ENCODE measurements around the gene THBS4.

GRCh38 chr5:80127116-80127552 is 92.0 kb downstream of the THBS4 start:
- TF ChIP-seq CTCF (IDR thresholded peaks at IDR 0.05; ENCODE audit: poor library complexity), result no peak
- no peak for TF ChIP-seq EZH2phosphoT487 (IDR thresholded peaks at IDR 0.05; ENCODE audit: low read depth, severe bottlenecking, unreplicated experiment)

Measured in hepatocyte (in vitro differentiated cells).